Psoas muscle (tissue), 8 donors: ENCODE data around the gene CA9. TPM values are rescaled to one million over a fixed set of nuclear protein-coding genes. Genes with fewer than 3 reads are reported as not detected.

ENCODE experiments used
- ATAC-seq, 4 donors: fragments of 200-7000 bp; cut with Tn5 transposase; one replicate each; pipeline ENCODE4 v1.9.1; 2020; ENCODE audit warnings: moderate library complexity in 3 of 4, mild to moderate bottlenecking in 2 of 4
- DNase-seq, 2 donors: peaks; one replicate each; pipeline ENCODE4 v3.0.0-alpha.2; 2020
- H3K27ac ChIP-seq: fragments of 200-600 bp; one replicate; pipeline ENCODE4 v1.8.0; 2022
- H3K27me3 ChIP-seq, 3 donors: fragments of 200-600 bp in 1 of 3; one replicate each; pipeline versions ENCODE4 v1.6.1 to v1.8.0; 2013 to 2022; ENCODE audit warnings: low read length in 2 of 3, mild to moderate bottlenecking in 2 of 3, moderate library complexity in 1 of 3; ENCODE audit not compliant: insufficient read depth in 3 of 3
- H3K36me3 ChIP-seq, 2 donors: fragments of 200-600 bp in 1 of 2; one replicate each; pipeline versions ENCODE4 v1.6.1 to v1.8.0; 2013 to 2022; ENCODE audit warnings: low read depth in 1 of 2, mild to moderate bottlenecking in 1 of 2, moderate library complexity in 1 of 2; ENCODE audit not compliant: insufficient read depth in 1 of 2
- H3K4me1 ChIP-seq: fragments of 200-600 bp; one replicate; pipeline ENCODE4 v1.8.0; 2022
- H3K4me3 ChIP-seq: fragments of 200-600 bp; one replicate; pipeline ENCODE4 v1.8.0; 2022; ENCODE audit warnings: mild to moderate bottlenecking
- H3K9me3 ChIP-seq: fragments of 200-600 bp; one replicate; pipeline ENCODE4 v1.8.0; 2022
- CTCF ChIP-seq: fragments of 200-600 bp; IDR thresholded peaks from one replicate; pipeline ENCODE4 v1.8.0; 2022; ENCODE audit warnings: antibody characterized with exemption
- WGBS, 3 donors: extraction: QIAGEN DNeasy Blood & Tissue Kit; methylation state at CpG; one replicate each; pipeline versions ENCODE4 v1.1.6 to v1.1.7; 2013; 5-methylcytosine and 5-hydroxymethylcytosine counted together
- intact Hi-C, 2 donors: fragments of 100-400 bp; cut with DNase I; formaldehyde crosslinking; loops; one replicate each; pipeline versions ENCODE4 v1.11.0 to v1.14.2; 2022
- polyA plus RNA-seq, 3 donors: library from polyadenylated mRNA; stranded (reverse); fragments of 200-250 nt; gene quantifications; one replicate each; pipeline ENCODE4 v1.2.3, GENCODE V29; 2013
- total RNA-seq, 4 donors: library from RNA; stranded (reverse); fragmentation: NEBNext Ultra II Directional in 2 of 4; extraction: Animal tissue kit (Norgen Biotek cat#: 25700) in 2 of 4; gene quantifications; one replicate each; pipeline versions ENCODE4 v1.2.1 to v1.2.4, GENCODE V29; 2021 to 2023
- donor health status: healthy with polysubstance abuse.
- donor health status: DM: no; HTN: no; CAD: no; lungs with moderate emphysema.
- donor health status: Bipolar disorder and iron deficiency.
- donor health status: healthy.
- donor health status: DM: yes; HTN: yes; CAD: no.
- donor health status: DM: no; HTN: no; CAD: no.
- donor health status: DM: no; HTN: no; CAD: no.
- donor health status: DM: yes; HTN: yes; CAD: no.

CA9 gene
- total and polyA plus RNA-seq, 7 donors, result 0.03 to 0.49 (median 0.05) TPM; not detected in 4

GRCh38 chr9:35687972-35688557 lies 14.3 kb downstream of the CA9 start:
- peak; percentile 58 to 87 for DNase-seq
- Histone ChIP-seq H3K27ac (peak overlapping the region; percentile 100), H3K4me3 (peak overlapping the region; percentile 100), H3K27me3 (no peaks in the 10 kb centered on the region), H3K36me3 (peaks cover 0 to 45% of the 10 kb centered on the region in 2 donors), H3K9me3 (no peaks in the 10 kb centered on the region), H3K4me1 (peaks cover 36% of the 10 kb centered on the region)
- peak; percentile 38 to 53 (median 48) for ATAC-seq
- WGBS, 3 donors, result 16 to 29% (median 25%) methylated on average over 2 of the region's 2 CpGs
- TF ChIP-seq CTCF, result no peak
- intact Hi-C loops, result no loop called here

GRCh38 chr9:35688558-35689541 lies 15.1 kb downstream of the CA9 start:
- Histone ChIP-seq H3K9me3 (no peaks in the 10 kb centered on the region), H3K27ac (peak overlapping the region; percentile 100), H3K4me1 (peaks cover 29% of the 10 kb centered on the region), H3K4me3 (peak overlapping the region; percentile 100), H3K36me3 (peaks cover 0 to 37% of the 10 kb centered on the region in 2 donors), H3K27me3 (no peaks in the 10 kb centered on the region)
- 19 to 31% (median 22%) methylated on average over 12 of the region's 12 CpGs for WGBS, 3 donors
- ATAC-seq (peak; percentile 15 to 48 (median 26)), DNase-seq (peak in 1 of 2 donors; percentile 66)
- no peak for TF ChIP-seq CTCF
- intact Hi-C loops, result no loop called here

GRCh38 chr9:35689542-35690293 lies 16.0 kb downstream of the CA9 start, which contains the start of gene TPM2:
TPM2 (minus strand) TSS chr9:35689925; CDS start chr9:35689817, 108 bp downstream.
- peak; percentile 64 to 73 (median 69) for ATAC-seq
- WGBS, 3 donors, result 6 to 9% (median 7%) methylated on average over 39 to 61 of the region's 61 CpGs
- Histone ChIP-seq H3K36me3 (peaks cover 0 to 28% of the 10 kb centered on the region in 2 donors), H3K4me3 (peak within 1 kb of the TSS; percentile 100), H3K9me3 (no peaks in the 10 kb centered on the region), H3K27ac (peak within 1 kb of the TSS; percentile 100), H3K4me1 (peaks cover 24% of the 10 kb centered on the region), H3K27me3 (no peaks in the 10 kb centered on the region)
- TF ChIP-seq CTCF, result no peak
- DNase-seq, result peak; percentile 71 to 90
- intact Hi-C loops, result loop anchor here (2.0 to 10.0 kb wide), 3 partner anchors 39 to 205 kb away; partner anchors contain the start of gene TESK1 (in 1 of the 2)

- no peak for TF ChIP-seq CTCF
- Histone ChIP-seq H3K27ac (peak overlapping the region; percentile 100), H3K4me1 (peaks cover 22% of the 10 kb centered on the region), H3K36me3 (peaks cover 0 to 23% of the 10 kb centered on the region in 2 donors), H3K9me3 (no peaks in the 10 kb centered on the region), H3K27me3 (no peaks in the 10 kb centered on the region), H3K4me3 (peak overlapping the region; percentile 100)
- ATAC-seq, result no peak
- no peak for DNase-seq
- intact Hi-C loops, result loop anchor here (2.0 to 10.0 kb wide), 3 partner anchors 39 to 205 kb away; partner anchors contain the start of gene TESK1 (in 1 of the 2)
- WGBS, 3 donors, result 0 to 1% (median 1%) methylated on average over 19 to 21 of the region's 21 CpGs
Observed at GRCh38 chr9:35690294-35690613, 16.5 kb downstream of the CA9 start.
